ENCODE results near the gene CAMK4.

GRCh38 chr5:111221139-111221538 lies 3.0 kb upstream of the CAMK4 start:
- TF ChIP-seq POLR2A (IDR thresholded peaks at IDR 0.05) = no peak
- TF ChIP-seq CTCF (IDR thresholded peaks at IDR 0.05) = no peak
